ENCODE results near the gene DUSP11. TPM values are rescaled to one million over a fixed set of nuclear protein-coding genes. Genes with fewer than 3 reads are reported as not detected.
"Not testable (repeated sequence)": the region's sequence is repeated elsewhere in the genome, so short reads cannot be mapped to it uniquely, and the experiment has no call there.

Gene DUSP11
- total RNA-seq, 1 donor from 2014 or later, result 30.5 TPM

GRCh38 chr2:73766349-73766748 lies 13.6 kb downstream of the DUSP11 start:
- CTCF ChIA-PET, result no interaction called here
- no peak for TF ChIP-seq CTCF (IDR thresholded peaks at IDR 0.05)
- Mint-ChIP-seq H3K27me3 (no peaks in the 10 kb centered on the region), H3K36me3 (ENCODE audit: low read depth) (peaks cover 88% of the 10 kb centered on the region), H3K4me3 (no peak overlapping the region), H3K27ac (no peak overlapping the region), H3K4me1 (no peaks in the 10 kb centered on the region), H3K9me3 (no peaks in the 10 kb centered on the region)
- POLR2A ChIA-PET, result no interaction called here
- no peak for DNase-seq
- no peak for ATAC-seq (ENCODE audit: low read depth)
- intact Hi-C loops (cut with micrococcal nuclease), result no loop called here

GRCh38 chr2:73764945-73765344 lies 15.0 kb downstream of the DUSP11 start:
- CTCF ChIA-PET, result no interaction called here
- Mint-ChIP-seq H3K27me3 (no peaks in the 10 kb centered on the region), H3K4me1 (no peaks in the 10 kb centered on the region), H3K9me3 (no peaks in the 10 kb centered on the region), H3K36me3 (ENCODE audit: low read depth) (peaks cover 87% of the 10 kb centered on the region), H3K4me3 (no peak overlapping the region), H3K27ac (no peak overlapping the region)
- DNase-seq, result no peak
- POLR2A ChIA-PET, result interaction anchor here (0.6 kb wide), 1 partner anchor 17 kb away, joined by 4 read pairs; no protein-coding TSS in a partner anchor
- intact Hi-C loops (cut with micrococcal nuclease), result no loop called here
- no peak for TF ChIP-seq CTCF (IDR thresholded peaks at IDR 0.05)
- no peak for ATAC-seq (ENCODE audit: low read depth)

- intact Hi-C loops (cut with micrococcal nuclease), result no loop called here
- no peak for TF ChIP-seq CTCF (IDR thresholded peaks at IDR 0.05)
- no peak for DNase-seq
- no peak for ATAC-seq (ENCODE audit: low read depth)
- POLR2A ChIA-PET, result no interaction called here
- CTCF ChIA-PET, result no interaction called here
- H3K4me1 Mint-ChIP-seq, result no peaks in the 10 kb centered on the region
- H3K4me3 Mint-ChIP-seq, result no peak overlapping the region
- H3K36me3 Mint-ChIP-seq (ENCODE audit: low read depth), result peaks cover 89% of the 10 kb centered on the region
- H3K27ac Mint-ChIP-seq, result no peak overlapping the region
- H3K27me3 Mint-ChIP-seq, result no peaks in the 10 kb centered on the region
- H3K9me3 Mint-ChIP-seq, result no peaks in the 10 kb centered on the region
These were observed 17.3 kb downstream of the DUSP11 start for GRCh38 chr2:73762571-73762970.

GRCh38 chr2:73759904-73760303 lies 20.0 kb downstream of the DUSP11 start:
- ATAC-seq (ENCODE audit: low read depth) (no peak), DNase-seq (no peak)
- H3K27ac Mint-ChIP-seq, result no peak overlapping the region
- CTCF ChIA-PET, result no interaction called here
- POLR2A ChIA-PET, result no interaction called here
- peaks cover 82% of the 10 kb centered on the region for H3K36me3 Mint-ChIP-seq (ENCODE audit: low read depth)
- intact Hi-C loops (cut with micrococcal nuclease), result no loop called here
- no peaks in the 10 kb centered on the region for H3K27me3 Mint-ChIP-seq
- H3K4me1 Mint-ChIP-seq, result no peaks in the 10 kb centered on the region
- H3K9me3 Mint-ChIP-seq, result no peaks in the 10 kb centered on the region
- H3K4me3 Mint-ChIP-seq, result no peak overlapping the region
- TF ChIP-seq CTCF (IDR thresholded peaks at IDR 0.05), result no peak

GRCh38 chr2:73759285-73759764 lies 20.6 kb downstream of the DUSP11 start:
- CTCF ChIA-PET, result no interaction called here
- DNase-seq (no peak), ATAC-seq (ENCODE audit: low read depth) (no peak)
- no peaks in the 10 kb centered on the region for H3K27me3 Mint-ChIP-seq
- peaks cover 3% of the 10 kb centered on the region for H3K9me3 Mint-ChIP-seq
- H3K4me1 Mint-ChIP-seq, result no peaks in the 10 kb centered on the region
- peaks cover 80% of the 10 kb centered on the region for H3K36me3 Mint-ChIP-seq (ENCODE audit: low read depth)
- H3K4me3 Mint-ChIP-seq, result no peak overlapping the region
- intact Hi-C loops (cut with micrococcal nuclease), result no loop called here
- TF ChIP-seq CTCF (IDR thresholded peaks at IDR 0.05), result no peak
- H3K27ac Mint-ChIP-seq, result no peak overlapping the region
- POLR2A ChIA-PET, result no interaction called here

GRCh38 chr2:73754332-73754731 lies 25.6 kb downstream of the DUSP11 start:
- H3K27me3 Mint-ChIP-seq; H3K4me3 Mint-ChIP-seq; ATAC-seq (ENCODE audit: low read depth); CTCF ChIA-PET; POLR2A ChIA-PET; H3K9me3 Mint-ChIP-seq; H3K4me1 Mint-ChIP-seq; DNase-seq; H3K27ac Mint-ChIP-seq; intact Hi-C loops (cut with micrococcal nuclease): not testable (repeated sequence)
- H3K36me3 Mint-ChIP-seq (ENCODE audit: low read depth), result peaks cover 73% of the 10 kb centered on the region

Data from activated B cell treated with CpG ODN at 0.5 μM for 24 hours (primary cell).